HepG2 (cell line): ENCODE measurements around the gene CADPS. TPM values are rescaled to one million over a fixed set of nuclear protein-coding genes. Genes with fewer than 3 reads are reported as not detected.
A peak's percentile ranks its signal among the peaks of the same experiment; 100 is the strongest.

Experiments
- ATAC-seq: fragments of 200-7000 bp; cut with Tn5 transposase; 3 replicates; pipeline ENCODE4 v1.9.1; 2020; ENCODE audit warnings: mild to moderate bottlenecking, moderate library complexity
- BruUV-seq: library from RNA; stranded (reverse); fragments of 400-500 nt; replicated peaks from 2 replicates; lab custom pipeline; 2021; lab: Mats Ljungman, UMichigan
- CTCF ChIA-PET: fragments of 300-600 bp; formaldehyde crosslinking; extraction: SDS; loops from one replicate; lab custom pipeline; 2021; ENCODE audit warnings: low total read pairs, inconsistent platforms, low intra/inter-chr PET ratio; lab: Yijun Ruan, JAX
- POLR2A ChIA-PET: fragments of 350-600 bp; sonication (Branson Sonifier 250); formaldehyde crosslinking; loops from one replicate; lab custom pipeline; 2020; ENCODE audit warnings: antibody characterized with exemption, inconsistent platforms; lab: Yijun Ruan, JAX
- DNase-seq: peaks from one replicate; pipeline ENCODE4 v3.0.0-alpha.2; 2015; ENCODE audit warnings: low spot score
- FAIRE-seq: peaks from 3 replicates; lab custom pipeline; 2011; peaks lifted over from hg19 to GRCh38; lab: Jason Lieb, UNC
- H2AFZ ChIP-seq: one replicate; pipeline ENCODE4 v1.6.1; 2011; ENCODE audit warnings: low read length, inconsistent platforms
- H3K27ac ChIP-seq: fragments of 300-600 bp; 3 replicates; pipeline ENCODE4 v1.8.0; 2011; ENCODE audit warnings: mixed run types, mild to moderate bottlenecking, mixed read lengths, low read length, inconsistent platforms; ENCODE audit not compliant: insufficient read depth; ENCODE audit errors: extremely low read length
- H3K27me3 ChIP-seq, 2 experiments: fragments of 200-600 bp in 1 of 2; 2 replicates in 1 of 2; 3 replicates in 1 of 2; pipeline versions ENCODE4 v1.6.0 to v1.8.0; 2011; ENCODE audit warnings: low read length in 2 of 2, mild to moderate bottlenecking in 2 of 2, moderate library complexity in 2 of 2, inconsistent platforms in 1 of 2; ENCODE audit not compliant: insufficient read depth in 2 of 2, control insufficient read depth in 1 of 2
- H3K36me3 ChIP-seq, 2 experiments: fragments of 200-600 bp in 1 of 2; replicated peaks in 1 of 2; 2 replicates in 1 of 2; 3 replicates in 1 of 2; pipeline versions ENCODE4 v1.5.1 to v1.8.0; 2011; ENCODE audit warnings: low read length in 2 of 2, inconsistent platforms in 1 of 2; ENCODE audit not compliant: insufficient read depth in 2 of 2, control insufficient read depth in 1 of 2
- H3K4me1 ChIP-seq: 2 replicates; pipeline ENCODE4 v1.5.1; 2012; ENCODE audit warnings: low read length, inconsistent platforms; ENCODE audit not compliant: insufficient read depth
- H3K4me2 ChIP-seq: 2 replicates; pipeline ENCODE4 v1.6.0; 2011; ENCODE audit warnings: low read depth, low read length, inconsistent platforms
- H3K4me3 ChIP-seq, 3 experiments: fragments of 200-600 bp in 1 of 3; sonication (generic), shearing (Covaris generic) in 1 of 3; replicated peaks in 1 of 3; 2 replicates each; pipeline ENCODE4 v1.5.1; 2011 to 2016; ENCODE audit warnings: low read length in 3 of 3, inconsistent platforms in 2 of 3, low read depth in 2 of 3, mild to moderate bottlenecking in 2 of 3, control low read depth in 1 of 3, mixed read lengths in 1 of 3; ENCODE audit not compliant: insufficient read depth in 1 of 3
- H3K79me2 ChIP-seq: one replicate; pipeline ENCODE4 v1.6.1; 2011; ENCODE audit warnings: low read length, inconsistent platforms; ENCODE audit not compliant: insufficient read depth
- H3K9ac ChIP-seq: 2 replicates; pipeline ENCODE4 v1.6.0; 2011; ENCODE audit warnings: mild to moderate bottlenecking, low read depth, low read length, inconsistent platforms; ENCODE audit not compliant: insufficient read depth
- H3K9me3 ChIP-seq: 2 replicates; pipeline ENCODE4 v1.5.1; 2012; ENCODE audit warnings: mild to moderate bottlenecking, low read length
- H4K20me1 ChIP-seq: 2 replicates; pipeline ENCODE4 v1.6.0; 2011; ENCODE audit warnings: inconsistent platforms, mild to moderate bottlenecking, low read length, moderate library complexity; ENCODE audit not compliant: insufficient read depth
- CREB1 ChIP-seq, 2 experiments: fragments of 450-650 bp in 1 of 2; IDR thresholded peaks; 2 replicates each; pipeline ENCODE4 v1.6.1; 2016 to 2017; ENCODE audit warnings: control low read depth in 1 of 2, mild to moderate bottlenecking in 1 of 2, missing compliant biosample characterization in 1 of 2, missing genetic modification characterization in 1 of 2
- HBP1 ChIP-seq: IDR thresholded peaks from 2 replicates; pipeline ENCODE4 v1.6.1; 2016; ENCODE audit warnings: low read depth, control low read depth
- REPIN1 ChIP-seq: sonication (generic); formaldehyde crosslinking; IDR thresholded peaks from 2 replicates; pipeline ENCODE4 v1.8.0; 2022; ENCODE audit warnings: missing genetic modification reagents, low read depth, mild to moderate bottlenecking, borderline replicate concordance
- ZBTB39 ChIP-seq: sonication (generic); formaldehyde crosslinking; IDR thresholded peaks from 2 replicates; pipeline ENCODE4 v1.5.0; 2020; ENCODE audit warnings: missing genetic modification reagents
- WGBS: methylation state at CpG from one replicate; pipeline ENCODE4 v1.1.6; 2017; ENCODE audit warnings: low lambda C conversion rate; 5-methylcytosine and 5-hydroxymethylcytosine counted together
- in situ Hi-C: cut with HindIII; loops from 2 replicates; pipeline ENCODE4 v1.10.0; 2017; ENCODE audit warnings: low pct_unique_long_range_greater_than_20kb; ENCODE audit not compliant: extremely low pct_ligation_motif_present
- intact Hi-C: fragments of 100-400 bp; cut with micrococcal nuclease; formaldehyde crosslinking; loops from one replicate; pipeline ENCODE4 v1.10.0; 2022; ENCODE audit not compliant: unreplicated experiment
- polyA plus RNA-seq, 8 experiments: library from polyadenylated mRNA; depleted of rRNA in 3 of 8; stranded (reverse) in 7 of 8; unstranded in 1 of 8; fragments of >200 nt; fragmentation: Illumina TruSeq in 4 of 8; extraction: Trizol in 4 of 8; gene quantifications; 2 replicates each; pipeline versions ENCODE4 v1.2.1 to v1.2.3, GENCODE V29; 2011 to 2016; ENCODE audit warnings: low read depth in 4 of 8, missing spikeins in 1 of 8, mixed read lengths in 1 of 8; ENCODE audit not compliant: insufficient read depth in 1 of 8
- total RNA-seq, 5 experiments: library from RNA; depleted of rRNA; stranded (reverse); fragments of >200 nt; fragmentation: Illumina TruSeq; extraction: Trizol; gene quantifications; 2 replicates each; pipeline ENCODE4 v1.2.3, GENCODE V29; 2016; ENCODE audit warnings: low read depth in 1 of 5

The CADPS gene
- total and polyA plus RNA-seq, 2 of the 13 experiments (the other 11 are each of a cell fraction or from before 2014, with no cell fraction given) = not detected

- CTCF ChIA-PET = no interaction called here
- Histone ChIP-seq H4K20me1 (no peaks in the 10 kb centered on the region), H2AFZ (no peak overlapping the region), H3K36me3 (no peaks in the 10 kb centered on the region), H3K79me2 (no peaks in the 10 kb centered on the region), H3K4me2 (no peak overlapping the region), H3K27me3 (peaks cover 1 to 31% of the 10 kb centered on the region in 2 experiments; a peak in 2 of 5 replicates), H3K9me3 (no peaks in the 10 kb centered on the region), H3K4me3 (no peak overlapping the region), H3K9ac (no peak overlapping the region)
- POLR2A ChIA-PET = no interaction called here
- intact Hi-C loops (no loop called here), in situ Hi-C loops (no loop called here)
- BruUV-seq = no TSS peak
- DNase-seq (no peak), FAIRE-seq (no peak), ATAC-seq (no peak)
- WGBS = 2% methylated on average over 2 of the region's 2 CpGs
- TF ChIP-seq HBP1 (CRISPR knock-in tag) (no peak), CREB1 (IDR thresholded peaks at IDR 0.05) (peak; percentile 53; the same call in 1 of the 2 replicates), CREB1 (CRISPR knock-in tag; IDR thresholded peaks at IDR 0.05) (no peak)
- TF ChIP-seq, all 625 proteins: peak for 1
- H3K27ac ChIP-seq = no peak overlapping the region
- no peaks in the 10 kb centered on the region for H3K4me1 ChIP-seq
Measured at GRCh38 chr3:62406945-62407344, 468.3 kb downstream of the CADPS start.

DNA sequence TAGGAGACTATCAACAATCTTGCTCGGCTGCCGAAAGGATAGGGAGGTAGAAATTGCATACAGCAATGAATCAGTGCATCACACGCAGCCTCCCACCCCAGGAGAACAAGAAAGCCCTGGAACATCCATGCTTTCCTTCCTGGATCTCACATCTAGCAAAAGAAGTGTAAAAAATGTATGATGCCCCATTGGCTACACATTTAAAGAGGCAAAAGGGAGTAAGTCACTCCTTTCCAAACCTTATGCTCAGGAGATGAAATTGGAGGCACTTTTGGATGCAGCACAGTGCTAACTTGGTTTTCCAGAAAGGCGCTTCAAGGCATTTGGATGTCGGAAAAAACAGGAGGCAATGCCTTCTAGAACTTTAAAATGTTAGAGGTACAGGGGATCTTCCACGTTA is 469.6 kb downstream of the CADPS start:
- H2AFZ ChIP-seq = no peak overlapping the region
- no peaks in the 10 kb centered on the region for H3K79me2 ChIP-seq
- no peak overlapping the region for H3K27ac ChIP-seq
- BruUV-seq = no TSS peak
- H3K9me3 ChIP-seq = no peaks in the 10 kb centered on the region
- ChIA-PET CTCF (no interaction called here), POLR2A (no interaction called here)
- WGBS = 3% methylated on average over 6 of the region's 6 CpGs
- FAIRE-seq = no peak
- no peak for ATAC-seq
- H3K4me1 ChIP-seq = no peaks in the 10 kb centered on the region
- no peak for TF ChIP-seq ZBTB39
- TF ChIP-seq REPIN1 (CRISPR knock-in tag) = no peak
- H3K4me3 ChIP-seq = no peak overlapping the region
- H4K20me1 ChIP-seq = no peaks in the 10 kb centered on the region
- H3K4me2 ChIP-seq = no peak overlapping the region
- DNase-seq = no peak
- intact Hi-C loops (no loop called here), in situ Hi-C loops (no loop called here)
- H3K36me3 ChIP-seq = no peaks in the 10 kb centered on the region
- H3K9ac ChIP-seq = no peak overlapping the region
- peaks cover 1 to 27% of the 10 kb centered on the region in 2 experiments; a peak in 2 of 5 replicates for H3K27me3 ChIP-seq
